Measurements from ENCODE around the gene COX7A2L. TPM values are rescaled to one million over a fixed set of nuclear protein-coding genes. Genes with fewer than 3 reads are reported as not detected.

Gene COX7A2L
- total and polyA plus RNA-seq, 2 experiments from 2014 or later = 112 to 149 TPM

GRCh38 chr2:42316910-42317309 is 44.1 kb downstream of the COX7A2L start:
- Histone ChIP-seq H3K36me3 (ENCODE audit: insufficient read depth) (no peaks in the 10 kb centered on the region), H3K27ac (ENCODE audit: low read depth) (no peak overlapping the region), H3K4me1 (ENCODE audit: insufficient read depth) (0 out of 2 replicates have a peak, but pooled peaks cover under 1% of the 10 kb centered on the region), H3K4me3 (no peak overlapping the region), H3K27me3 (ENCODE audit: insufficient read depth) (no peaks in the 10 kb centered on the region), H2AFZ (no peak overlapping the region), H3F3A (replicated peaks; ENCODE audit: low read depth) (no peaks in the 10 kb centered on the region), H3K9me2 (ENCODE audit: insufficient read depth) (no peaks in the 10 kb centered on the region), H3K4me2 (no peak overlapping the region), H4K20me1 (replicated peaks; ENCODE audit: insufficient read depth) (no peaks in the 10 kb centered on the region), H3K79me2 (replicated peaks; ENCODE audit: insufficient read depth) (no peaks in the 10 kb centered on the region)
- no peak overlapping the region for H3K27ac Mint-ChIP-seq
- TF ChIP-seq STAT1 (IDR thresholded peaks at IDR 0.05; ENCODE audit: unreplicated experiment) (no peak), CREB1 (CRISPR knock-in tag; IDR thresholded peaks at IDR 0.05; ENCODE audit: low read depth) (no peak), ZNF114 (CRISPR knock-in tag; IDR thresholded peaks at IDR 0.05) (no peak), EZH2 (IDR thresholded peaks at IDR 0.05; ENCODE audit: low read depth, unreplicated experiment) (no peak), JUNB (IDR thresholded peaks at IDR 0.05; ENCODE audit: unreplicated experiment) (no peak), ETS1 (IDR thresholded peaks at IDR 0.05) (no peak), NANOG (IDR thresholded peaks at IDR 0.05; ENCODE audit: borderline replicate concordance) (no peak), POLR2AphosphoS5 (IDR thresholded peaks at IDR 0.05; ENCODE audit: low read depth) (no peak), ZNF462 (CRISPR knock-in tag; IDR thresholded peaks at IDR 0.05) (no peak), REST (IDR thresholded peaks at IDR 0.05; ENCODE audit: unreplicated experiment) (no peak), CTCF (conservative IDR thresholded peaks at IDR 0.05; ENCODE audit: low read depth in 2 of 2) (no peak), ZNF331 (CRISPR knock-in tag; IDR thresholded peaks at IDR 0.05; ENCODE audit: low read depth) (no peak), EZH2phosphoT487 (IDR thresholded peaks at IDR 0.05; ENCODE audit: unreplicated experiment) (no peak)
- no peaks in the 10 kb centered on the region for H3K27me3 Mint-ChIP-seq (ENCODE audit: insufficient read depth, low read depth, poor library complexity)
- no peak overlapping the region for H3K4me3 Mint-ChIP-seq
- peaks cover 38% of the 10 kb centered on the region for H3K36me3 Mint-ChIP-seq (ENCODE audit: low read depth)
- ATAC-seq (no peak), DNase-seq (ENCODE audit: low spot score) (no peak)
- no peaks in the 10 kb centered on the region for H3K9me3 Mint-ChIP-seq
- 0 out of 3 replicates have a peak, but pooled peaks cover under 1% of the 10 kb centered on the region for H3K4me1 Mint-ChIP-seq
